Testis (tissue), 5 donors: ENCODE measurements around the gene URGCP. TPM values are rescaled to one million over a fixed set of nuclear protein-coding genes. Genes with fewer than 3 reads are reported as not detected.
A peak's percentile ranks its signal among the peaks of the same experiment; 100 is the strongest.

Experiments
- DNase-seq: peaks from one replicate; pipeline ENCODE4 v3.0.0-alpha.2; 2019
- H3K27ac ChIP-seq, 2 donors: fragments of 200-600 bp; sonication (generic); one replicate each; pipeline ENCODE4 v1.5.1; 2019
- H3K27me3 ChIP-seq: fragments of 200-600 bp; sonication (generic); one replicate; pipeline ENCODE4 v1.5.1; 2019
- H3K36me3 ChIP-seq: fragments of 200-600 bp; sonication (generic); one replicate; pipeline ENCODE4 v1.5.1; 2017; ENCODE audit warnings: low read depth; ENCODE audit errors: missing control alignments
- H3K4me1 ChIP-seq: fragments of 200-600 bp; sonication (generic); one replicate; pipeline ENCODE4 v1.5.1; 2019
- H3K4me3 ChIP-seq, 2 donors: fragments of 200-600 bp; sonication (generic); one replicate each; pipeline ENCODE4 v1.5.1; 2017 to 2019
- H3K9me3 ChIP-seq: fragments of 200-600 bp; sonication (generic); one replicate; pipeline ENCODE4 v1.5.1; 2017
- POLR2A ChIP-seq: fragments of 450-650 bp; IDR thresholded peaks from one replicate; pipeline ENCODE4 v1.6.1; 2017; ENCODE audit warnings: antibody characterized with exemption, mild to moderate bottlenecking, moderate library complexity
- WGBS, 2 donors: methylation state at CpG; one replicate each; pipeline ENCODE4 v1.1.5; 2018; 5-methylcytosine and 5-hydroxymethylcytosine counted together
- intact Hi-C: fragments of 100-400 bp; cut with DNase I; formaldehyde crosslinking; loops from one replicate; pipeline ENCODE4 v1.15.1; 2023; ENCODE audit warnings: low total_unique reads
- long read RNA-seq, 2 donors: transcript quantifications; one replicate each; lab custom pipeline, GENCODE V29; 2026
- polyA plus RNA-seq: library from polyadenylated mRNA; stranded (reverse); fragments of 350-450 nt; fragmentation: Illumina TruSeq; extraction: RNeasy Lipid Tissue Mini Kit (QIAGEN cat#74804); gene quantifications from one replicate; pipeline ENCODE4 v1.2.3, GENCODE V29; 2014; ENCODE audit warnings: low read depth, low replicate concordance; ENCODE audit not compliant: insufficient read depth
- total RNA-seq, 2 donors: library from RNA; depleted of rRNA; stranded (reverse); fragments of >200 nt; gene quantifications; one replicate each; pipeline ENCODE4 v1.2.3, GENCODE V29; 2016
- TF ChIP-seq, protein P1 (sequence below), 3 experiments: fragments of 450-650 bp in 2 of 3; fragments of 200-600 bp in 1 of 3; sonication (generic) in 1 of 3; IDR thresholded peaks; one replicate each; pipeline ENCODE4 v1.5.1; 2016 to 2019; ENCODE audit warnings: antibody characterized with exemption in 3 of 3, mild to moderate bottlenecking in 2 of 3, moderate library complexity in 1 of 3

Gene URGCP, protein sequence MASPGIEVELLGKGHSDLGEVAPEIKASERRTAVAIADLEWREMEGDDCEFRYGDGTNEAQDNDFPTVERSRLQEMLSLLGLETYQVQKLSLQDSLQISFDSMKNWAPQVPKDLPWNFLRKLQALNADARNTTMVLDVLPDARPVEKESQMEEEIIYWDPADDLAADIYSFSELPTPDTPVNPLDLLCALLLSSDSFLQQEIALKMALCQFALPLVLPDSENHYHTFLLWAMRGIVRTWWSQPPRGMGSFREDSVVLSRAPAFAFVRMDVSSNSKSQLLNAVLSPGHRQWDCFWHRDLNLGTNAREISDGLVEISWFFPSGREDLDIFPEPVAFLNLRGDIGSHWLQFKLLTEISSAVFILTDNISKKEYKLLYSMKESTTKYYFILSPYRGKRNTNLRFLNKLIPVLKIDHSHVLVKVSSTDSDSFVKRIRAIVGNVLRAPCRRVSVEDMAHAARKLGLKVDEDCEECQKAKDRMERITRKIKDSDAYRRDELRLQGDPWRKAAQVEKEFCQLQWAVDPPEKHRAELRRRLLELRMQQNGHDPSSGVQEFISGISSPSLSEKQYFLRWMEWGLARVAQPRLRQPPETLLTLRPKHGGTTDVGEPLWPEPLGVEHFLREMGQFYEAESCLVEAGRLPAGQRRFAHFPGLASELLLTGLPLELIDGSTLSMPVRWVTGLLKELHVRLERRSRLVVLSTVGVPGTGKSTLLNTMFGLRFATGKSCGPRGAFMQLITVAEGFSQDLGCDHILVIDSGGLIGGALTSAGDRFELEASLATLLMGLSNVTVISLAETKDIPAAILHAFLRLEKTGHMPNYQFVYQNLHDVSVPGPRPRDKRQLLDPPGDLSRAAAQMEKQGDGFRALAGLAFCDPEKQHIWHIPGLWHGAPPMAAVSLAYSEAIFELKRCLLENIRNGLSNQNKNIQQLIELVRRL
- total RNA-seq (10 to 100 TPM; 24.9 to 33.0 TPM), polyA plus RNA-seq (20.1 TPM)
- long read RNA-seq, donor 1, full-length matches to known transcripts, result 11 of 11 reads
- long read RNA-seq, donor 1, partial matches to known transcripts, result 0 of 11 reads
- long read RNA-seq, donor 1, other reads (novel, unspliced or antisense), result 0 of 11 reads
- long read RNA-seq, donor 2, full-length matches to known transcripts, result 6 of 6 reads
- long read RNA-seq, donor 2, partial matches to known transcripts, result 0 of 6 reads
- long read RNA-seq, donor 2, other reads (novel, unspliced or antisense), result 0 of 6 reads

DNA sequence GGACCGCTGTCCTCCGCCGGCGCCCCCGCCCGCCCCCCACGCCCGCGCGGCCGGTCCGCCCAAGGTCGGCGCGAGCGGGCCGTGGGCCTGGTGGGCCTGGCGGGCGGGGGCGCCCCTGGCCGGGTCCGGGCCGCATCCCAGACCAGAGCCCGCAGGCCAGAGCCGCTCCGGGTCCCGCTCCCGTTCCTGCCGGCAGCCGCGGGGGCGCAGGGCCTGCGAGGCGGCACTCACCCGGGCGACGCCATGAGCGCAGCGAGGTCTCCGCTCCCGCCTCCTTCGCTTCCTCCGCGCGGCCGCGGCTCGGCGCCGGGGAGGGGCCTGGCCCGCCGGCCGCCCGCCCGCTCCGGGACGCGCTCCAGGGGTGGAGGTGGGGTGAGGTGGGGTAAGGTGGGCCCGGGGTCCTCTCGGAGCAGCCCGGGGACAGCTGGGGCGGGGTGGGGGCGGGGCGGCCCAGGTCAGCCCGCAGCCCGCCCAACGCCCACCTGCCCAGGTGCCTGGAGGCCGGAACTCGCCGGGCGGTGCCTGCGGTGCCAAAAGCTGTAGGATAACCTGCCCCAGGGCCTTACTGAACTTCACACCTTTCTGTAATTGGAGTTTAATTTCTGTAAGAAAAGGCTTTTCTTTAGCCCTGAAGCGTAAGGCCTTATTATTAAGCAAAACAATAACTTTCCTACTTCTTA lies at the start of gene URGCP:
TSS of gene URGCP (minus strand) at position 266 of the 680 bp plus-strand sequence. CDS start at position 245, 21 bp downstream.
- TF ChIP-seq, protein P1, sequence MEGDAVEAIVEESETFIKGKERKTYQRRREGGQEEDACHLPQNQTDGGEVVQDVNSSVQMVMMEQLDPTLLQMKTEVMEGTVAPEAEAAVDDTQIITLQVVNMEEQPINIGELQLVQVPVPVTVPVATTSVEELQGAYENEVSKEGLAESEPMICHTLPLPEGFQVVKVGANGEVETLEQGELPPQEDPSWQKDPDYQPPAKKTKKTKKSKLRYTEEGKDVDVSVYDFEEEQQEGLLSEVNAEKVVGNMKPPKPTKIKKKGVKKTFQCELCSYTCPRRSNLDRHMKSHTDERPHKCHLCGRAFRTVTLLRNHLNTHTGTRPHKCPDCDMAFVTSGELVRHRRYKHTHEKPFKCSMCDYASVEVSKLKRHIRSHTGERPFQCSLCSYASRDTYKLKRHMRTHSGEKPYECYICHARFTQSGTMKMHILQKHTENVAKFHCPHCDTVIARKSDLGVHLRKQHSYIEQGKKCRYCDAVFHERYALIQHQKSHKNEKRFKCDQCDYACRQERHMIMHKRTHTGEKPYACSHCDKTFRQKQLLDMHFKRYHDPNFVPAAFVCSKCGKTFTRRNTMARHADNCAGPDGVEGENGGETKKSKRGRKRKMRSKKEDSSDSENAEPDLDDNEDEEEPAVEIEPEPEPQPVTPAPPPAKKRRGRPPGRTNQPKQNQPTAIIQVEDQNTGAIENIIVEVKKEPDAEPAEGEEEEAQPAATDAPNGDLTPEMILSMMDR (IDR thresholded peaks at IDR 0.05), result no peak
- TF ChIP-seq POLR2A, result no peak
- peak; percentile 39 for DNase-seq
- Histone ChIP-seq H3K27me3 (no peaks in the 10 kb centered on the region), H3K4me3 (peak within 1 kb of the TSS; percentile 75 to 77), H3K4me1 (peaks cover 13% of the 10 kb centered on the region), H3K9me3 (no peaks in the 10 kb centered on the region), H3K36me3 (no peaks in the 10 kb centered on the region), H3K27ac (peak within 1 kb of the TSS; percentile 82 to 87)
- 1% methylated on average over 5 to 39 of the region's 73 CpGs for WGBS, 2 donors
- intact Hi-C loops, result no loop called here

DNA sequence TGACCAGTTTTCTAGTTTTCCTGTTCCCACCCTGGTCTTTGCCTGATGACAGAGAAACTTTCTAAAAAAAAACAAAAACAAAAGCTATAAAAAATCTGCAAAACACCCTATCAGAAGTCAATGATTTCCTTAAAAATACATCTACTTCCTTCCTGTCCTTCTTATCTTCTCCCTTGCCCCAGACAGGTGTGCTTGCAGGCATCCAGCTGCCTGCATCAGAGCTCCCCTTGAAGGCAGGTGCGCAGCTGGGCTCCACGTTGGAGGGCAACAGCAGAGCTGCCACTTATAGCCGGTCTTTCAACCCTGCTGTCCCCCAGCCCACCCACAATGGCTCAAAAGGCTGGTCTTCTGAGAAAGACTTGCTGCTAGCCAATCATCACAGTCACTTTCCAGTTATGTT lies 49.6 kb upstream of the URGCP start:
- Histone ChIP-seq H3K27me3 (no peaks in the 10 kb centered on the region), H3K27ac (no peak overlapping the region), H3K36me3 (no peaks in the 10 kb centered on the region), H3K4me3 (no peak overlapping the region), H3K4me1 (no peaks in the 10 kb centered on the region), H3K9me3 (no peaks in the 10 kb centered on the region)
- 77 to 88% methylated on average over 3 of the region's 3 CpGs for WGBS, 2 donors
- DNase-seq, result no peak
- TF ChIP-seq, protein P1 (IDR thresholded peaks at IDR 0.05), result no peak
- TF ChIP-seq POLR2A, result no peak
- intact Hi-C loops, result no loop called here

DNA sequence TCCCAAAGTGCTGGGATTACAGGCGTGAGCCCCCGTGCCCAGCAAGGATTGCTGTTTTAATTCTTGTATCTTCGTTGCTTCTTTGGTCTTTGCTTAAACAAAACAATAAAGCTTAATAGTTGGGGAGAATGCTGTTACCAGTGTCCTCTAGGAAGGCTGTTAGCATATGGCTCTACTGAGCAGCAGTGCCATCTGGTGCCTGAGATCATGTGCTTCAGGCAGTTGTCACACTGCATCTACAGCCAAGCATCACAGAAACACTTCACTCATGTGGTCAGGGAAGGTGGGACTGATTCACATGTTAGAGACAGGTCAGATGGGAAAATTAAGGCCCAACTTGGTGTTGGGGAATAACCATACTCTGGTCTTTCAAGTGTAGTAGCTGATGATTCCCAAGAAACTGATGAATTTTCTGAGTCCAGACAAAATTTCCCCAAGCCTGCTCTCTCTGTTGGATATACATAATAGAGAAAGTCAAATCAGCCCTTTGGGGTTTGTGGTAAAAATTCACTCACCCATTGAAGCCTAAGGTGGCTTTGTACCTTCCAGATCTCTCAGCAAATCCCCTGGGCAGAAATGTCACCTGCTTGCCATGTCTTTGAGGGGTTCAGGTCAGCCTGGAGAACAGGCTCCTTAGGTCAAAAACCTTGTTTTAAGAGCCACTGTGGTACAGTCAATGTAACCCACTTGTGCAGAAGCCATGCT lies 48.3 kb upstream of the URGCP start:
- peak; percentile 57 for DNase-seq
- H3K27me3 ChIP-seq, result no peaks in the 10 kb centered on the region
- H3K36me3 ChIP-seq, result no peaks in the 10 kb centered on the region
- WGBS, 2 donors, result 69 to 80% methylated on average over 3 of the region's 3 CpGs
- intact Hi-C loops, result no loop called here
- H3K27ac ChIP-seq, result no peak overlapping the region
- no peak for TF ChIP-seq POLR2A
- TF ChIP-seq, protein P1 (IDR thresholded peaks at IDR 0.05), result peak in 1 of 3 experiments; percentile 20
- no peak overlapping the region for H3K4me3 ChIP-seq
- no peaks in the 10 kb centered on the region for H3K9me3 ChIP-seq
- H3K4me1 ChIP-seq, result no peaks in the 10 kb centered on the region

DNA sequence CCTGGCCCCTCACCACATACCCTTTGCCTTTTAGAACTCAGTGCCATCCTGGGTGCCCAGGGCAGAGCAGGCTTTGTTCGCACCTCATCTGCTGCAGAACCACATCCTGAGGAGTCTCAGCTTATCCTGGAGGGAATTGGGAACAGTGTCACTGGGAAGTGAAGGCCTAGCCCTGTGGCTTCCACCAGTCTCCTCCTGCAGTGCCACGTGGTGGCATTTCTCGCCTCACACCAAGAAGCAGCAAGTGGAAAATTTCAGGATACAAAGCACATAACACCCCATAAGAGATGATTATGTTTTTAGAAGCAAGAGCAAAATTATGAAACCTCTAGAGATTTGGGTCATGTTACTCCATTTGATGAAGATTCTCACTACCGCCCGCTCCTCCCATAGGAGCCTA lies 46.7 kb upstream of the URGCP start:
- Histone ChIP-seq H3K27me3 (no peaks in the 10 kb centered on the region), H3K4me3 (no peak overlapping the region), H3K4me1 (no peaks in the 10 kb centered on the region), H3K27ac (peak overlapping the region in 1 of 2 donors; percentile 15), H3K9me3 (no peaks in the 10 kb centered on the region), H3K36me3 (no peaks in the 10 kb centered on the region)
- 95% methylated on average over 4 to 5 of the region's 5 CpGs for WGBS, 2 donors
- intact Hi-C loops, result no loop called here
- no peak for DNase-seq
- TF ChIP-seq POLR2A, result no peak
- TF ChIP-seq, protein P1 (IDR thresholded peaks at IDR 0.05), result no peak
